B cell (primary cell): ENCODE data around the gene PITRM1. TPM values are rescaled to one million over a fixed set of nuclear protein-coding genes. Genes with fewer than 3 reads are reported as not detected.

ENCODE experiments used
- ATAC-seq: fragments of 200-7000 bp; cut with Tn5 transposase; one replicate; pipeline ENCODE4 v1.10.0; 2021; ENCODE audit warnings: low read depth, mild to moderate bottlenecking, moderate number of reproducible peaks, moderate library complexity
- CTCF ChIA-PET: fragments of 350-600 bp; sonication (Branson Sonifier 250); formaldehyde crosslinking; loops from one replicate; lab custom pipeline; 2021; ENCODE audit warnings: antibody characterized with exemption, inconsistent platforms; lab: Charles Lee
- POLR2A ChIA-PET: fragments of 350-600 bp; sonication (Branson Sonifier 250); formaldehyde crosslinking; loops from one replicate; lab custom pipeline; 2021; ENCODE audit warnings: antibody characterized with exemption; lab: Charles Lee
- DNase-seq: peaks from one replicate; pipeline ENCODE4 v3.0.0; 2013
- H2AFZ ChIP-seq: 2 replicates; pipeline ENCODE4 v1.6.1; 2012; ENCODE audit warnings: mild to moderate bottlenecking, low read depth, low read length; ENCODE audit not compliant: insufficient read depth, poor library complexity, severe bottlenecking
- H3K27ac ChIP-seq, 2 donors: 1 replicate in 1 of 2; 2 replicates in 1 of 2; pipeline ENCODE4 v1.5.1; 2012 to 2013; ENCODE audit warnings: low read length in 2 of 2, mild to moderate bottlenecking in 2 of 2, moderate library complexity in 1 of 2
- H3K27me3 ChIP-seq, 4 experiments: fragments of 200-600 bp in 1 of 4; sonication (generic) in 1 of 4; replicated peaks in 1 of 4; 1 replicate in 2 of 4; 2 replicates in 2 of 4; pipeline versions ENCODE4 v1.6.1 to v1.7.0; 2013 to 2016; ENCODE audit warnings: low read length in 3 of 4, mild to moderate bottlenecking in 2 of 4, mixed read lengths in 1 of 4, moderate library complexity in 1 of 4; ENCODE audit not compliant: insufficient read depth in 4 of 4, control insufficient read depth in 3 of 4; ENCODE audit errors: control extremely low read depth in 1 of 4
- H3K36me3 ChIP-seq, 2 experiments: replicated peaks in 1 of 2; 1 replicate in 1 of 2; 2 replicates in 1 of 2; pipeline versions ENCODE4 v1.6.1 to v1.7.1; 2013; ENCODE audit warnings: low read length in 1 of 2; ENCODE audit not compliant: insufficient read depth in 2 of 2, control insufficient read depth in 1 of 2; ENCODE audit errors: control extremely low read depth in 1 of 2, extremely low read depth in 1 of 2
- H3K4me1 ChIP-seq, 2 donors: fragments of 200-600 bp in 1 of 2; sonication (generic) in 1 of 2; 1 replicate in 1 of 2; 2 replicates in 1 of 2; pipeline versions ENCODE4 v1.5.1 to v1.6.1; 2013 to 2017; ENCODE audit warnings: low read length in 2 of 2; ENCODE audit not compliant: control insufficient read depth in 2 of 2, insufficient read depth in 2 of 2
- H3K4me2 ChIP-seq: replicated peaks from 2 replicates; pipeline ENCODE3; 2012; ENCODE audit warnings: mild to moderate bottlenecking, low read depth, low read length; ENCODE audit not compliant: poor library complexity, severe bottlenecking
- H3K4me3 ChIP-seq, 5 experiments: fragments of 200-600 bp in 1 of 5; sonication (generic) in 1 of 5; 1 replicate in 3 of 5; 2 replicates in 2 of 5; pipeline versions ENCODE4 v1.5.1 to v1.7.0; 2011 to 2016; ENCODE audit warnings: low read length in 4 of 5, mild to moderate bottlenecking in 4 of 5, low read depth in 2 of 5, control low read depth in 1 of 5, moderate library complexity in 1 of 5; ENCODE audit not compliant: insufficient read depth in 1 of 5; ENCODE audit errors: control extremely low read depth in 1 of 5, extremely low read depth in 1 of 5
- H3K79me2 ChIP-seq: fragments of 200-600 bp; sonication (generic); one replicate; pipeline ENCODE4 v1.6.0; 2016; ENCODE audit warnings: low read length; ENCODE audit not compliant: control insufficient read depth, insufficient read depth
- H3K9ac ChIP-seq: fragments of 200-600 bp; sonication (generic); 2 replicates; pipeline ENCODE4 v1.6.1; 2017; ENCODE audit warnings: mild to moderate bottlenecking, low read length, moderate library complexity
- H3K9me3 ChIP-seq, 3 donors: one replicate each; pipeline versions ENCODE4 v1.6.1 to v1.7.1; 2013; ENCODE audit warnings: low read length in 2 of 3; ENCODE audit not compliant: control insufficient read depth in 2 of 3, insufficient read depth in 1 of 3; ENCODE audit errors: control extremely low read depth in 1 of 3
- H4K20me1 ChIP-seq: 2 replicates; pipeline ENCODE4 v1.6.0; 2012; ENCODE audit warnings: mild to moderate bottlenecking, low read length; ENCODE audit not compliant: insufficient read depth, control insufficient read depth, poor library complexity, severe bottlenecking
- H3K27ac Mint-ChIP-seq: one replicate; pipeline ENCODE4 v1.8.0; 2021; ENCODE audit warnings: mixed read lengths
- H3K27me3 Mint-ChIP-seq: one replicate; pipeline ENCODE4 v1.8.0; 2021; ENCODE audit warnings: mixed read lengths
- H3K4me1 Mint-ChIP-seq: one replicate; pipeline ENCODE4 v1.8.0; 2021; ENCODE audit warnings: mixed read lengths
- H3K4me3 Mint-ChIP-seq: one replicate; pipeline ENCODE4 v1.8.0; 2021; ENCODE audit warnings: mixed read lengths
- H3K9me3 Mint-ChIP-seq: one replicate; pipeline ENCODE4 v1.8.0; 2022; ENCODE audit warnings: mixed read lengths; ENCODE audit not compliant: insufficient read depth
- EZH2 ChIP-seq: IDR thresholded peaks from 2 replicates; pipeline ENCODE4 v1.6.1; 2012; ENCODE audit warnings: borderline replicate concordance, low read depth, mild to moderate bottlenecking, moderate library complexity, low read length; ENCODE audit not compliant: insufficient read depth, poor library complexity, severe bottlenecking
- WGBS: methylation state at CpG from one replicate; pipeline ENCODE4 v1.1.5; 2013; ENCODE audit warnings: missing lambda C conversion rate; ENCODE audit not compliant: insufficient coverage; 5-methylcytosine and 5-hydroxymethylcytosine counted together
- intact Hi-C: fragments of 100-400 bp; cut with micrococcal nuclease; formaldehyde crosslinking; loops from one replicate; pipeline ENCODE4 v1.10.0; 2022
- polyA plus RNA-seq: library from polyadenylated mRNA; depleted of rRNA; stranded (reverse); fragments of >200 nt; gene quantifications from 2 replicates; pipeline ENCODE4 v1.2.3, GENCODE V29; 2012
- total RNA-seq, 2 donors: library from RNA; stranded (reverse); fragments of 120-200 nt in 1 of 2; gene quantifications; 1 replicate in 1 of 2; 2 replicates in 1 of 2; pipeline versions ENCODE4 v1.2.3 to v1.2.4, GENCODE V29; 2013 to 2022
- TF ChIP-seq, protein P1 (sequence below): fragments of 200-600 bp; IDR thresholded peaks from one replicate; pipeline ENCODE4 v1.8.0; 2022; ENCODE audit warnings: antibody characterized with exemption, mild to moderate bottlenecking

The PITRM1 gene
- total and polyA plus RNA-seq, 2 donors (not counting 1 experiment from before 2014, with no cell fraction given), result 50.7 to 71.1 TPM

DNA sequence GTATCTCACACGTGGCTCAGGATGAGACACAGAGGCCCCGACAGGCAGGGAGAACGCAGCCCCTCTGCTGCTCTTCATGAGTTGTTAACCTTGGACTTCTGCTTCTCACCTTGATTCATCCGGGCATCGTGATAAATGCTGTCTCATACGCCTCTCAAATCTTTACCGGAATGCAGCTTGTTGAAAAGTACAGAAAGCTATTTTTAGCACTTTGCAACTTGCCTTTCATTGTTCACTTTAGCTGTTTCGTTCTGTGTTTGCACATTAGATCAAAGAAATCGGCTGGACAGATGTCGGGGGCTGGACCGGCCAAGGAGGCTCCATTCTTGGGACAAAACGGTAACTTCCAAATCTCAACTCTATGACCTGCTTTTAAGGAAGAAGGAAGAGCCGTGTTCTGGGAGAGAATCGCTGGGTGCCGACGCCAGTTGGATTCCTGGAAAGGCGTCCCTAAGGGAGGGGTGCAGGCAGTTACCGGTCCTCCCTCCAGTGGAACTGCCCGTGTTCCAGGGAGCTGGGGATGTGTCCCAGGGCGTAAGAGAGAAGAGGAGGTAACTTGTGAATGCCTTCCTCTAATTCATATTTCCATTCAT lies 56.0 kb downstream of the PITRM1 start:
- TF ChIP-seq, protein P1, sequence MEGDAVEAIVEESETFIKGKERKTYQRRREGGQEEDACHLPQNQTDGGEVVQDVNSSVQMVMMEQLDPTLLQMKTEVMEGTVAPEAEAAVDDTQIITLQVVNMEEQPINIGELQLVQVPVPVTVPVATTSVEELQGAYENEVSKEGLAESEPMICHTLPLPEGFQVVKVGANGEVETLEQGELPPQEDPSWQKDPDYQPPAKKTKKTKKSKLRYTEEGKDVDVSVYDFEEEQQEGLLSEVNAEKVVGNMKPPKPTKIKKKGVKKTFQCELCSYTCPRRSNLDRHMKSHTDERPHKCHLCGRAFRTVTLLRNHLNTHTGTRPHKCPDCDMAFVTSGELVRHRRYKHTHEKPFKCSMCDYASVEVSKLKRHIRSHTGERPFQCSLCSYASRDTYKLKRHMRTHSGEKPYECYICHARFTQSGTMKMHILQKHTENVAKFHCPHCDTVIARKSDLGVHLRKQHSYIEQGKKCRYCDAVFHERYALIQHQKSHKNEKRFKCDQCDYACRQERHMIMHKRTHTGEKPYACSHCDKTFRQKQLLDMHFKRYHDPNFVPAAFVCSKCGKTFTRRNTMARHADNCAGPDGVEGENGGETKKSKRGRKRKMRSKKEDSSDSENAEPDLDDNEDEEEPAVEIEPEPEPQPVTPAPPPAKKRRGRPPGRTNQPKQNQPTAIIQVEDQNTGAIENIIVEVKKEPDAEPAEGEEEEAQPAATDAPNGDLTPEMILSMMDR, result no peak
- no peak for TF ChIP-seq EZH2
- Histone ChIP-seq H3K4me3 (no peak overlapping the region), H3K4me1 (no peaks in the 10 kb centered on the region), H3K27ac (no peak overlapping the region), H3K4me2 (no peak overlapping the region), H3K9me3 (peaks cover 0 to 4% (median 0%) of the 10 kb centered on the region in 3 donors), H2AFZ (no peak overlapping the region), H4K20me1 (no peaks in the 10 kb centered on the region), H3K27me3 (no peaks in the 10 kb centered on the region), H3K9ac (no peak overlapping the region), H3K79me2 (no peaks in the 10 kb centered on the region), H3K36me3 (peaks cover 2 to 66% of the 10 kb centered on the region in 2 experiments)
- 98% methylated on average over 12 of the region's 20 CpGs for WGBS
- ATAC-seq (no peak), DNase-seq (no peak)
- ChIA-PET POLR2A (no interaction called here), CTCF (no interaction called here)
- Mint-ChIP-seq H3K27me3 (no peaks in the 10 kb centered on the region), H3K9me3 (no peaks in the 10 kb centered on the region), H3K4me3 (no peak overlapping the region), H3K27ac (no peak overlapping the region), H3K4me1 (peaks cover 2% of the 10 kb centered on the region)
- intact Hi-C loops, result no loop called here

DNA sequence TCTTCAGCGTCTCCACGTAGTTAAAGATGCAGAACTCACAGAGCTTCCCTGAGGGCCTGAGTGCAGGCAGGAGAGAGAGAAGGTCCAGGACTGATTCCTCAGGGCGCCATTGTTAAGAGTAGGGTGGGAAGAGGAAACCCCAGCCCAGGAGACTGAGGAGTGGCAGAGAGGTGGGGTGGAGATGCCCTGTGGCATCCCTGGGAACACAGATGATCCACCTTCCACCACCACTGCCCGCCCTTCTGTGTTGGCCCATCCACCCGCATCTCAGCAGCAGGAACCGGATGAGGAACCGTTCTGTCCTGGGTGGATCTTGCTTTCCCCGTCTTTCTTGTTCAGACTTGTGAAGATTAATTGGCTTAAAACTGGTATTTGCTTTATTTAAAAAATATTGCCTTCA lies 56.9 kb downstream of the PITRM1 start:
- peaks cover 4 to 7% of the 10 kb centered on the region in 2 donors for H3K4me1 ChIP-seq
- no peak overlapping the region for H2AFZ ChIP-seq
- CTCF ChIA-PET, result no interaction called here
- peaks cover 0 to 4% (median 0%) of the 10 kb centered on the region in 3 donors for H3K9me3 ChIP-seq
- Mint-ChIP-seq H3K4me3 (no peak overlapping the region), H3K27me3 (no peaks in the 10 kb centered on the region), H3K9me3 (no peaks in the 10 kb centered on the region), H3K4me1 (peaks cover 12% of the 10 kb centered on the region), H3K27ac (no peak overlapping the region)
- H3K36me3 ChIP-seq, result peaks cover 2 to 64% of the 10 kb centered on the region in 2 experiments
- no peak overlapping the region for H3K27ac ChIP-seq
- DNase-seq, result no peak
- no peaks in the 10 kb centered on the region for H3K27me3 ChIP-seq
- POLR2A ChIA-PET, result no interaction called here
- no peak overlapping the region for H3K4me3 ChIP-seq
- no peak for ATAC-seq
- 98% methylated on average over 5 of the region's 8 CpGs for WGBS
- intact Hi-C loops, result no loop called here
- no peaks in the 10 kb centered on the region for H4K20me1 ChIP-seq
- TF ChIP-seq EZH2, result no peak
- TF ChIP-seq, protein P1, result no peak
- no peak overlapping the region for H3K9ac ChIP-seq
- no peak overlapping the region for H3K4me2 ChIP-seq
- no peaks in the 10 kb centered on the region for H3K79me2 ChIP-seq
